DND-41 (cell line): ENCODE results near the gene MLH1.
"Not testable (repeated sequence)": the region's sequence is repeated elsewhere in the genome, so short reads cannot be mapped to it uniquely, and the experiment has no call there.

ENCODE experiments used
- ATAC-seq: fragments of 200-7000 bp; cut with Tn5 transposase; 3 replicates; pipeline ENCODE4 v1.9.1; 2021; ENCODE audit warnings: low read depth; ENCODE audit not compliant: insufficient read depth
- DNase-seq: peaks from one replicate; pipeline ENCODE4 v3.0.0-alpha.2; 2020
- H2AFZ ChIP-seq: 2 replicates; pipeline ENCODE4 v1.6.0; 2012; ENCODE audit warnings: low read depth, low read length
- H3K27ac ChIP-seq: 2 replicates; pipeline ENCODE4 v1.5.1; 2012; ENCODE audit warnings: low read length, inconsistent platforms
- H3K27me3 ChIP-seq: fragments of 200-600 bp; sonication (generic); 2 replicates; pipeline ENCODE4 v1.6.0; 2012; ENCODE audit warnings: low read length, mild to moderate bottlenecking, inconsistent platforms; ENCODE audit not compliant: insufficient read depth, poor library complexity
- H3K36me3 ChIP-seq: 2 replicates; pipeline ENCODE4 v1.5.1; 2012; ENCODE audit warnings: low read length, inconsistent platforms; ENCODE audit not compliant: insufficient read depth
- H3K4me1 ChIP-seq: 2 replicates; pipeline ENCODE4 v1.5.1; 2012; ENCODE audit warnings: mild to moderate bottlenecking, low read length; ENCODE audit not compliant: insufficient read depth
- H3K4me2 ChIP-seq: 2 replicates; pipeline ENCODE4 v1.6.0; 2012; ENCODE audit warnings: mild to moderate bottlenecking, moderate library complexity, low read length, inconsistent platforms; ENCODE audit not compliant: insufficient read depth
- H3K4me3 ChIP-seq, 2 experiments: fragments of 200-600 bp in 1 of 2; shearing (Covaris generic) in 1 of 2; 2 replicates each; pipeline ENCODE4 v1.5.1; 2012 to 2016; ENCODE audit warnings: inconsistent platforms in 2 of 2, low read length in 2 of 2, mild to moderate bottlenecking in 2 of 2, low read depth in 1 of 2, moderate library complexity in 1 of 2
- H3K79me2 ChIP-seq: 2 replicates; pipeline ENCODE4 v1.6.0; 2012; ENCODE audit warnings: low read length, inconsistent platforms; ENCODE audit not compliant: insufficient read depth
- H3K9ac ChIP-seq: 2 replicates; pipeline ENCODE4 v1.6.0; 2012; ENCODE audit warnings: low read depth, mild to moderate bottlenecking, inconsistent platforms, low read length, moderate library complexity
- H3K9me3 ChIP-seq: 2 replicates; pipeline ENCODE4 v1.5.1; 2012; ENCODE audit warnings: low read length, moderate library complexity, mild to moderate bottlenecking, inconsistent platforms; ENCODE audit not compliant: insufficient read depth, severe bottlenecking
- H4K20me1 ChIP-seq: 2 replicates; pipeline ENCODE4 v1.6.0; 2012; ENCODE audit warnings: low read length; ENCODE audit not compliant: insufficient read depth
- CTCF ChIP-seq: IDR thresholded peaks from 2 replicates; pipeline ENCODE4 v1.5.1; 2012; ENCODE audit warnings: borderline replicate concordance, low read length, moderate library complexity, mild to moderate bottlenecking; ENCODE audit not compliant: poor library complexity, severe bottlenecking; ENCODE audit errors: extremely low read depth
- EZH2 ChIP-seq: IDR thresholded peaks from 3 replicates; pipeline ENCODE4 v1.6.1; 2012; ENCODE audit warnings: borderline replicate concordance, low read depth, mild to moderate bottlenecking, moderate library complexity, low read length, inconsistent platforms; ENCODE audit not compliant: severe bottlenecking

MLH1 gene

GRCh38 chr3:37053337-37053736 lies 60.0 kb downstream of the MLH1 start:
- no peaks in the 10 kb centered on the region for H3K27me3 ChIP-seq
- no peak overlapping the region for H3K4me2 ChIP-seq
- H3K79me2 ChIP-seq: no peaks in the 10 kb centered on the region
- H3K9ac ChIP-seq: no peak overlapping the region
- H3K4me1 ChIP-seq: no peaks in the 10 kb centered on the region
- no peak overlapping the region for H2AFZ ChIP-seq
- H4K20me1 ChIP-seq: no peaks in the 10 kb centered on the region
- no peak for TF ChIP-seq CTCF
- TF ChIP-seq EZH2: no peak
- H3K4me3 ChIP-seq: no peak overlapping the region
- H3K27ac ChIP-seq: no peak overlapping the region
- no peak for DNase-seq
- no peaks in the 10 kb centered on the region for H3K9me3 ChIP-seq
- peaks cover 93% of the 10 kb centered on the region for H3K36me3 ChIP-seq
- no peak for ATAC-seq

- Histone ChIP-seq H3K9ac (no peak overlapping the region), H3K36me3 (peaks cover 92% of the 10 kb centered on the region), H3K27me3 (no peaks in the 10 kb centered on the region), H3K4me2 (no peak overlapping the region), H3K4me1 (no peaks in the 10 kb centered on the region), H3K9me3 (no peaks in the 10 kb centered on the region), H3K27ac (no peak overlapping the region), H2AFZ (no peak overlapping the region), H3K4me3 (no peak overlapping the region), H4K20me1 (no peaks in the 10 kb centered on the region), H3K79me2 (no peaks in the 10 kb centered on the region)
- DNase-seq (no peak), ATAC-seq (no peak)
- TF ChIP-seq CTCF: no peak
Observed at GRCh38 chr3:37053753-37054152, 60.4 kb downstream of the MLH1 start.

- Histone ChIP-seq H4K20me1 (no peaks in the 10 kb centered on the region), H3K4me1 (no peaks in the 10 kb centered on the region), H3K4me3 (no peak overlapping the region), H3K4me2 (no peak overlapping the region), H2AFZ (no peak overlapping the region), H3K36me3 (peaks cover 90% of the 10 kb centered on the region), H3K27ac (no peak overlapping the region), H3K9ac (no peak overlapping the region), H3K79me2 (no peaks in the 10 kb centered on the region), H3K27me3 (no peaks in the 10 kb centered on the region), H3K9me3 (no peaks in the 10 kb centered on the region)
- TF ChIP-seq CTCF (no peak), EZH2 (no peak)
- ATAC-seq: no peak
- no peak for DNase-seq
Observed at GRCh38 chr3:37054370-37054769, 61.1 kb downstream of the MLH1 start.

GRCh38 chr3:37055077-37055476 lies 61.8 kb downstream of the MLH1 start:
- not testable (repeated sequence) for H3K4me3 ChIP-seq, H3K4me2 ChIP-seq, H2AFZ ChIP-seq, DNase-seq, H3K9ac ChIP-seq, H3K79me2 ChIP-seq, H3K4me1 ChIP-seq, H4K20me1 ChIP-seq, H3K27me3 ChIP-seq, ATAC-seq, H3K27ac ChIP-seq, H3K9me3 ChIP-seq
- peaks cover 86% of the 10 kb centered on the region for H3K36me3 ChIP-seq
